NCI-H226 (cell line): Measurements from ENCODE around the gene CCDC34.

Source experiments
- DNase-seq: peaks from one replicate; pipeline ENCODE4 v3.0.0-alpha.2; 2015

CCDC34 gene

GRCh38 chr11:27362749-27363575 lies at the start of gene CCDC34:
Gene CCDC34, minus strand, starts transcription at chr11:27363215. Its CDS starts 21 bp downstream, at chr11:27363194.
- peak; percentile 92 for DNase-seq

- DNase-seq, result no peak
Measured at GRCh38 chr11:27412192-27412691, 49.2 kb upstream of the CCDC34 start.

- DNase-seq, result no peak
Measured at GRCh38 chr11:27411328-27411727, 48.3 kb upstream of the CCDC34 start.

- no peak for DNase-seq
Measured at GRCh38 chr11:27410272-27410671, 47.3 kb upstream of the CCDC34 start.

GRCh38 chr11:27409742-27410141 lies 46.7 kb upstream of the CCDC34 start:
- DNase-seq, result no peak

- no peak for DNase-seq
Measured at GRCh38 chr11:27409049-27409448, 46.0 kb upstream of the CCDC34 start.

GRCh38 chr11:27408246-27408800 lies 45.3 kb upstream of the CCDC34 start:
- DNase-seq, result no peak

GRCh38 chr11:27406498-27407354 lies 43.7 kb upstream of the CCDC34 start:
- DNase-seq, result no peak

GRCh38 chr11:27405134-27405533 lies 42.1 kb upstream of the CCDC34 start:
- DNase-seq, result no peak

GRCh38 chr11:27404427-27404826 lies 41.4 kb upstream of the CCDC34 start:
- DNase-seq, result no peak

GRCh38 chr11:27403195-27403594 lies 40.2 kb upstream of the CCDC34 start:
- no peak for DNase-seq

GRCh38 chr11:27402450-27402849 lies 39.4 kb upstream of the CCDC34 start:
- DNase-seq, result no peak

GRCh38 chr11:27401833-27402316 lies 38.9 kb upstream of the CCDC34 start:
- no peak for DNase-seq

- DNase-seq, result no peak
Measured at GRCh38 chr11:27401280-27401832, 38.3 kb upstream of the CCDC34 start.

- DNase-seq, result no peak
Measured at GRCh38 chr11:27398400-27398770, 35.4 kb upstream of the CCDC34 start.

- no peak for DNase-seq
Measured at GRCh38 chr11:27397624-27398399, 34.8 kb upstream of the CCDC34 start.

- DNase-seq, result no peak
Measured at GRCh38 chr11:27396259-27396839, 33.3 kb upstream of the CCDC34 start.

- DNase-seq, result no peak
Measured at GRCh38 chr11:27395556-27396258, 32.7 kb upstream of the CCDC34 start.

- no peak for DNase-seq
Measured at GRCh38 chr11:27394781-27395228, 31.8 kb upstream of the CCDC34 start.

GRCh38 chr11:27392278-27393114 lies 29.5 kb upstream of the CCDC34 start:
- peak; percentile 90 for DNase-seq
